CD8-positive, alpha-beta memory T cell (primary cell): Measurements from ENCODE around the gene TRIM44. TPM values are rescaled to one million over a fixed set of nuclear protein-coding genes. Genes with fewer than 3 reads are reported as not detected.
"Not testable (repeated sequence)": the region's sequence is repeated elsewhere in the genome, so short reads cannot be mapped to it uniquely, and the experiment has no call there.

Experiments
- CTCF ChIA-PET: fragments of 350-600 bp; sonication (Branson Sonifier 250); formaldehyde crosslinking; loops from one replicate; lab custom pipeline; 2021; ENCODE audit warnings: antibody characterized with exemption; lab: Charles Lee
- POLR2A ChIA-PET: fragments of 350-600 bp; sonication (Branson Sonifier 250); formaldehyde crosslinking; loops from one replicate; lab custom pipeline; 2021; ENCODE audit warnings: antibody characterized with exemption; lab: Charles Lee
- DNase-seq, 5 donors: peaks; one replicate each; pipeline versions ENCODE4 v3.0.0 to v3.0.0-alpha.2; 2020 to 2022; ENCODE audit warnings: mixed read lengths in 1 of 5
- H3K27ac ChIP-seq: one replicate; pipeline ENCODE4 v1.7.0; 2013; ENCODE audit warnings: low read depth, mild to moderate bottlenecking, low read length, moderate library complexity
- H3K27me3 ChIP-seq: 2 replicates; pipeline ENCODE4 v1.7.0; 2013; ENCODE audit warnings: low read length, mild to moderate bottlenecking; ENCODE audit not compliant: insufficient read depth, poor library complexity, severe bottlenecking
- H3K36me3 ChIP-seq: 2 replicates; pipeline ENCODE4 v1.7.0; 2013; ENCODE audit warnings: mild to moderate bottlenecking, low read length, moderate library complexity; ENCODE audit not compliant: insufficient read depth
- H3K4me1 ChIP-seq: 2 replicates; pipeline ENCODE4 v1.7.0; 2013; ENCODE audit warnings: mild to moderate bottlenecking, low read length, moderate library complexity; ENCODE audit not compliant: insufficient read depth
- H3K4me3 ChIP-seq: 2 replicates; pipeline ENCODE4 v1.7.0; 2013; ENCODE audit warnings: mild to moderate bottlenecking, low read length
- H3K9me3 ChIP-seq: 2 replicates; pipeline ENCODE4 v1.7.0; 2013; ENCODE audit warnings: mild to moderate bottlenecking, low read length
- H3K27ac Mint-ChIP-seq, 8 donors: one replicate each; pipeline ENCODE4 v1.8.0; 2020 to 2021; ENCODE audit warnings: mixed read lengths in 8 of 8, mild to moderate bottlenecking in 6 of 8, inconsistent platforms in 3 of 8, moderate library complexity in 3 of 8
- H3K27me3 Mint-ChIP-seq, 2 donors: one replicate each; pipeline ENCODE4 v1.8.0; 2020 to 2021; ENCODE audit warnings: mixed read lengths in 2 of 2, mild to moderate bottlenecking in 1 of 2, moderate library complexity in 1 of 2
- H3K36me3 Mint-ChIP-seq, 3 donors: one replicate each; pipeline ENCODE4 v1.8.0; 2020 to 2021; ENCODE audit warnings: mixed read lengths in 3 of 3, inconsistent platforms in 1 of 3, mild to moderate bottlenecking in 1 of 3
- H3K4me1 Mint-ChIP-seq, 3 donors: one replicate each; pipeline ENCODE4 v1.8.0; 2020 to 2021; ENCODE audit warnings: mixed read lengths in 3 of 3, inconsistent platforms in 1 of 3, mild to moderate bottlenecking in 1 of 3
- H3K4me3 Mint-ChIP-seq, 7 donors: one replicate each; pipeline ENCODE4 v1.8.0; 2020 to 2021; ENCODE audit warnings: mixed read lengths in 7 of 7, mild to moderate bottlenecking in 6 of 7, moderate library complexity in 4 of 7, inconsistent platforms in 2 of 7
- H3K9me3 Mint-ChIP-seq, 5 donors: one replicate each; pipeline ENCODE4 v1.8.0; 2020 to 2022; ENCODE audit warnings: mixed read lengths in 5 of 5, mild to moderate bottlenecking in 3 of 5, moderate library complexity in 2 of 5, inconsistent platforms in 1 of 5
- polyA plus RNA-seq: library from polyadenylated mRNA; unstranded; fragments of 300-500 nt; fragmentation: Illumina TruSeq; gene quantifications from one replicate; pipeline ENCODE4 v1.2.3, GENCODE V29; 2021
- total RNA-seq, 2 experiments: library from RNA; stranded (reverse); gene quantifications; one replicate each; pipeline ENCODE4 v1.2.3, GENCODE V29; 2021

The TRIM44 gene
- total and polyA plus RNA-seq, 3 experiments from 2014 or later, result 36.8 to 40.4 (median 40.4) TPM

- CTCF ChIA-PET, result no interaction called here
- Histone ChIP-seq H3K4me3 (no peak overlapping the region), H3K4me1 (no peaks in the 10 kb centered on the region), H3K36me3 (no peaks in the 10 kb centered on the region), H3K27me3 (no peaks in the 10 kb centered on the region), H3K9me3 (no peaks in the 10 kb centered on the region), H3K27ac (no peak overlapping the region)
- no peak for DNase-seq
- Mint-ChIP-seq H3K4me3 (no peak overlapping the region), H3K27ac (no peak overlapping the region), H3K9me3 (no peaks in the 10 kb centered on the region), H3K36me3 (no peaks in the 10 kb centered on the region), H3K4me1 (no peaks in the 10 kb centered on the region), H3K27me3 (peaks cover 3 to 57% of the 10 kb centered on the region in 2 donors)
- POLR2A ChIA-PET, result no interaction called here
These were observed 21.2 kb upstream of the TRIM44 start for GRCh38 chr11:35641171-35641897.

GRCh38 chr11:35641964-35642363 is 20.6 kb upstream of the TRIM44 start:
- no peak for DNase-seq
- Mint-ChIP-seq H3K27ac (no peak overlapping the region), H3K4me1 (no peaks in the 10 kb centered on the region), H3K36me3 (no peaks in the 10 kb centered on the region), H3K4me3 (no peak overlapping the region), H3K27me3 (peaks cover 5 to 62% of the 10 kb centered on the region in 2 donors), H3K9me3 (no peaks in the 10 kb centered on the region)
- Histone ChIP-seq H3K4me3 (no peak overlapping the region), H3K36me3 (no peaks in the 10 kb centered on the region), H3K27ac (no peak overlapping the region), H3K9me3 (no peaks in the 10 kb centered on the region), H3K27me3 (no peaks in the 10 kb centered on the region), H3K4me1 (no peaks in the 10 kb centered on the region)
- ChIA-PET POLR2A (no interaction called here), CTCF (no interaction called here)

- Histone ChIP-seq H3K27ac (no peak overlapping the region), H3K36me3 (no peaks in the 10 kb centered on the region), H3K4me1 (no peaks in the 10 kb centered on the region), H3K4me3 (no peak overlapping the region), H3K27me3 (peaks cover 3% of the 10 kb centered on the region), H3K9me3 (no peaks in the 10 kb centered on the region)
- H3K4me1 Mint-ChIP-seq, result no peaks in the 10 kb centered on the region
- ChIA-PET CTCF (no interaction called here), POLR2A (no interaction called here)
- no peak overlapping the region for H3K4me3 Mint-ChIP-seq
- H3K36me3 Mint-ChIP-seq, result no peaks in the 10 kb centered on the region
- H3K9me3 Mint-ChIP-seq, result no peaks in the 10 kb centered on the region
- H3K27ac Mint-ChIP-seq, result no peak overlapping the region
- DNase-seq, result no peak
- H3K27me3 Mint-ChIP-seq, result peaks cover 27 to 67% of the 10 kb centered on the region in 2 donors
These were observed 15.0 kb upstream of the TRIM44 start for GRCh38 chr11:35647421-35648093.

GRCh38 chr11:35650006-35650405 is 12.6 kb upstream of the TRIM44 start:
- no peaks in the 10 kb centered on the region for H3K4me1 ChIP-seq
- peaks cover 0 to 3% (median 0%) of the 10 kb centered on the region in 5 donors for H3K9me3 Mint-ChIP-seq
- no peak overlapping the region for H3K4me3 ChIP-seq
- ChIA-PET POLR2A (no interaction called here), CTCF (no interaction called here)
- H3K4me3 Mint-ChIP-seq, result no peak overlapping the region
- H3K27me3 ChIP-seq, result peaks cover 3% of the 10 kb centered on the region
- no peak overlapping the region for H3K27ac Mint-ChIP-seq
- no peak overlapping the region for H3K27ac ChIP-seq
- H3K9me3 ChIP-seq, result no peaks in the 10 kb centered on the region
- H3K4me1 Mint-ChIP-seq, result no peaks in the 10 kb centered on the region
- H3K36me3 Mint-ChIP-seq, result no peaks in the 10 kb centered on the region
- peaks cover 31 to 74% of the 10 kb centered on the region in 2 donors for H3K27me3 Mint-ChIP-seq
- DNase-seq, result no peak
- H3K36me3 ChIP-seq, result no peaks in the 10 kb centered on the region

GRCh38 chr11:35650467-35650866 is 12.1 kb upstream of the TRIM44 start:
- peaks cover 35 to 75% of the 10 kb centered on the region in 2 donors for H3K27me3 Mint-ChIP-seq
- no peak overlapping the region for H3K27ac ChIP-seq
- H3K4me3 ChIP-seq, result no peak overlapping the region
- ChIA-PET POLR2A (no interaction called here), CTCF (no interaction called here)
- H3K27me3 ChIP-seq, result peaks cover 3% of the 10 kb centered on the region
- H3K4me1 Mint-ChIP-seq, result no peaks in the 10 kb centered on the region
- H3K4me3 Mint-ChIP-seq, result no peak overlapping the region
- DNase-seq, result no peak
- H3K4me1 ChIP-seq, result no peaks in the 10 kb centered on the region
- H3K36me3 Mint-ChIP-seq, result no peaks in the 10 kb centered on the region
- no peaks in the 10 kb centered on the region for H3K36me3 ChIP-seq
- no peaks in the 10 kb centered on the region for H3K9me3 ChIP-seq
- no peak overlapping the region for H3K27ac Mint-ChIP-seq
- H3K9me3 Mint-ChIP-seq, result peaks cover 0 to 3% (median 0%) of the 10 kb centered on the region in 5 donors

GRCh38 chr11:35651263-35651662 is 11.3 kb upstream of the TRIM44 start:
- Mint-ChIP-seq H3K27me3 (peaks cover 37 to 75% of the 10 kb centered on the region in 2 donors), H3K27ac (no peak overlapping the region), H3K36me3 (no peaks in the 10 kb centered on the region), H3K4me1 (no peaks in the 10 kb centered on the region), H3K4me3 (no peak overlapping the region), H3K9me3 (peaks cover 0 to 3% (median 0%) of the 10 kb centered on the region in 5 donors)
- Histone ChIP-seq H3K27ac (no peak overlapping the region), H3K4me3 (no peak overlapping the region), H3K9me3 (no peaks in the 10 kb centered on the region), H3K36me3 (no peaks in the 10 kb centered on the region), H3K4me1 (no peaks in the 10 kb centered on the region), H3K27me3 (peaks cover 3% of the 10 kb centered on the region)
- CTCF ChIA-PET, result no interaction called here
- POLR2A ChIA-PET, result no interaction called here
- no peak for DNase-seq

- H3K27ac Mint-ChIP-seq, H3K9me3 Mint-ChIP-seq, H3K4me3 ChIP-seq, H3K9me3 ChIP-seq, POLR2A ChIA-PET, H3K4me3 Mint-ChIP-seq, H3K36me3 Mint-ChIP-seq, H3K4me1 ChIP-seq, H3K27ac ChIP-seq, H3K4me1 Mint-ChIP-seq, DNase-seq, H3K36me3 ChIP-seq, CTCF ChIA-PET: not testable (repeated sequence)
- peaks cover 11% of the 10 kb centered on the region for H3K27me3 ChIP-seq
- H3K27me3 Mint-ChIP-seq, result peaks cover 44 to 71% of the 10 kb centered on the region in 2 donors
These were observed 9.8 kb upstream of the TRIM44 start for GRCh38 chr11:35652786-35653185.

GRCh38 chr11:35654711-35655110 is 7.9 kb upstream of the TRIM44 start:
- Mint-ChIP-seq H3K36me3 (no peaks in the 10 kb centered on the region), H3K9me3 (peaks cover 0 to 3% (median 0%) of the 10 kb centered on the region in 5 donors), H3K4me3 (no peak overlapping the region), H3K4me1 (no peaks in the 10 kb centered on the region), H3K27me3 (peaks cover 40 to 73% of the 10 kb centered on the region in 2 donors), H3K27ac (no peak overlapping the region)
- no peak overlapping the region for H3K27ac ChIP-seq
- peaks cover 8% of the 10 kb centered on the region for H3K27me3 ChIP-seq
- H3K36me3 ChIP-seq, result no peaks in the 10 kb centered on the region
- DNase-seq, result no peak
- H3K4me1 ChIP-seq, result no peaks in the 10 kb centered on the region
- H3K9me3 ChIP-seq, result no peaks in the 10 kb centered on the region
- ChIA-PET POLR2A (no interaction called here), CTCF (no interaction called here)
- no peak overlapping the region for H3K4me3 ChIP-seq
